Right ventricle myocardium superior (tissue), 1 donor: Measurements from ENCODE around the gene LTBP2. TPM values are rescaled to one million over a fixed set of nuclear protein-coding genes. Genes with fewer than 3 reads are reported as not detected.

ENCODE experiments used
- ATAC-seq: fragments of 200-7000 bp; cut with Tn5 transposase; one replicate; pipeline ENCODE4 v1.9.1; 2020; ENCODE audit warnings: mild to moderate bottlenecking; ENCODE audit not compliant: poor library complexity
- DNase-seq: peaks from one replicate; pipeline ENCODE4 v3.0.0-alpha.2; 2020
- intact Hi-C: fragments of 100-400 bp; cut with DNase I; formaldehyde crosslinking; loops from one replicate; pipeline ENCODE4 v1.11.2; 2022
- total RNA-seq: library from RNA; stranded (reverse); fragmentation: NEBNext Ultra II Directional; extraction: Animal tissue kit (Norgen Biotek cat#: 25700); gene quantifications from one replicate; pipeline ENCODE4 v1.2.1, GENCODE V29; 2021
- donor health status: DM: no; HTN: yes; CAD: no; lungs with severe emphysema.

The LTBP2 gene
- total RNA-seq, 1 donor from 2014 or later, result 11.9 TPM

DNA sequence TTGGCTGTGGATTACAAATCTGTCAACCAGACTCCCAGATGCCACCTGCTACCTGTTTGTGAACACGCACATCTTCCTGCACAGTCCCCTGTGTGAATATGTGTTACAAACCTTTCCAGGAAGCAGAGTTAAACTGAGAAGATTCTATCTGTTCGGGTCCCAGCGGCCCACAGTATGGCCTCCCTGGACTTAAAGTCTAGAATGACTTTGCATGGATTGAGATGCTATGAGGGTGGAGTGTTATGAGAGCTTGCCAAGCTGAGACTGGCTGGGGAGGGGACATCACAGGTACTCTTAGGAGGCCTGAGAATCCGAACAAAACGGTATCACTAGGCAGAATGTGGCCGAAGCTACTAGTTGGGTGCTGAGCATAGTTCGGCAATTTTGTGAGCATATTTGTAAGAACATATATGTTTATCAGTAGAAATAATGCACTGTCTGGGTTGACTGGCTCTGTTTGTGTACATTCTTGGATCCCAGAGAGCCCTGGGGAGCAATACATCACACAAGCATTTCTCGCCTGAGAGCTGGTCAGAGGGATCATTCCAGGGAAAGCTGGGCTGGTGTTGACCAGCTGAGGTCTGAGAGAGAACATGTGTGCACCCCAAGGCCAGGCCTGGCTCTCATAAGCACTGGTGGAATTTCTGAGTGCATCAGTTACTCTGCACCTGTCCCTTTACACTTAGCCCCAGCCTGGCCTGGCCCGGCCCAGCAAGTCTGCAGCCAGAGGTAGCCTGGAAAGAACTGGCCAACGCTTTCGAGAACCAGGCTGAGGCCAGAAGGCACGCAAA, 29.8 kb upstream of the LTBP2 start:
- intact Hi-C loops, result no loop called here
- no peak for DNase-seq
- ATAC-seq, result peak; percentile 63

DNA sequence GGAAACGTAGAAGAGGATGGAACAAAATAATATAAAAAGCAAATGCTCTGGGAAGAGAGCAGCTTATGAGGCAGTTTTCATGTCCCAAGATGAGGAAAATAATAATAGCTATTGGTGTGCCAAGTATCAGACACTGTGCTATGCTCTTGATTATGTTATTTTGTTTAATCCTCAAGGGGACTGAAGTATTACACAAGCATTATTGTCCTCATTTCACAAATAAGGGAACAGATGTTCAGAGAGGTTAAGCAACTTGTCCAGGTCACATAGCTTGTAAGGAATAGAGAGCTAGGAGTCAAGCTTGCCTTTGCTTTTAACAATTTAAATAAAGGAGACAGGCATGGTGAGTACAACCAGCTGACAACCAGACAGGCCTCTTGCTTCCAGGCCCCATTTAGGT, 26.9 kb upstream of the LTBP2 start:
- intact Hi-C loops, result no loop called here

DNA sequence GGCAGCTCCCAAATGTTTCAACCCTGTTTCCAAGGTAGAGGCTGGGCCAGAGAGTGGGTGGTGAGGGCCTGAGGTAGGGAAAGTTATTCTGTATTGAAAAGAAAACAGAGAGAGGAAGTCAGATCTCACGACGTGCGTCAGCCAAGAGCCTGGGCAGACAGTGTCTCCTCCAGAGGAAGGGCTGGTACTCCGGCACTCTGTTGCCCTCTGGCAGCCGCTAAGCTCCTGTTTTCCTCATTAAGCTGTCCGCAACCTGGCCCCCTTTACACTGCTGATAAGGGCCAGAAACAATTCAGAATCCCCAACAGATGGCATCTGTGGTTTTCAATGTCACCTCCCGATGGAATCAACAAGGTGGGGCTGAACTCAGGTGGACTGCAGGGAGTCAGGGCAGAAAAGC, 26.0 kb upstream of the LTBP2 start:
- ATAC-seq, result no peak
- DNase-seq, result no peak

More for the DNA sequence above, 26.9 kb upstream of the LTBP2 start:
- ATAC-seq (peak; percentile 71), DNase-seq (no peak)

DNA sequence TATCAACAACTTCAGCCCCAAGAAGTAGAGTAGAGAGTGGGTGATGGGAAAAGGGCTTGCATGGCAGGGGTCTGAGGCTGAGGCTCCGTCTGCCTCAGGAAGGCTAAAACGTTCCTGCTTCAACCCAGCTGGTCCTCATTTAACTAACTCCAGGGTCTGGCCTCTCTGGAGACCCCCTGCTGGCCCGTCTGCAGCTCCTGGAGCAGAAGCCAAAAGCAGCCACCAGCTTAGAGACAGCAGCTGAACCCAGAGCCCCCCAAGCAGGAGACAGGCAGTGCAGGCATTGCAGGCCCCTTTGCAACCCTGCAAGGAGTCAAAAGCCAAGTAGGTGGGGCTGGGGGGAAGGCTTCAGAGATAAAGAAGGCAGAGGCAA, 25.1 kb upstream of the LTBP2 start:
- intact Hi-C loops, result no loop called here
- ATAC-seq (no peak), DNase-seq (no peak)

More for the DNA sequence above, 26.0 kb upstream of the LTBP2 start:
- intact Hi-C loops, result no loop called here

DNA sequence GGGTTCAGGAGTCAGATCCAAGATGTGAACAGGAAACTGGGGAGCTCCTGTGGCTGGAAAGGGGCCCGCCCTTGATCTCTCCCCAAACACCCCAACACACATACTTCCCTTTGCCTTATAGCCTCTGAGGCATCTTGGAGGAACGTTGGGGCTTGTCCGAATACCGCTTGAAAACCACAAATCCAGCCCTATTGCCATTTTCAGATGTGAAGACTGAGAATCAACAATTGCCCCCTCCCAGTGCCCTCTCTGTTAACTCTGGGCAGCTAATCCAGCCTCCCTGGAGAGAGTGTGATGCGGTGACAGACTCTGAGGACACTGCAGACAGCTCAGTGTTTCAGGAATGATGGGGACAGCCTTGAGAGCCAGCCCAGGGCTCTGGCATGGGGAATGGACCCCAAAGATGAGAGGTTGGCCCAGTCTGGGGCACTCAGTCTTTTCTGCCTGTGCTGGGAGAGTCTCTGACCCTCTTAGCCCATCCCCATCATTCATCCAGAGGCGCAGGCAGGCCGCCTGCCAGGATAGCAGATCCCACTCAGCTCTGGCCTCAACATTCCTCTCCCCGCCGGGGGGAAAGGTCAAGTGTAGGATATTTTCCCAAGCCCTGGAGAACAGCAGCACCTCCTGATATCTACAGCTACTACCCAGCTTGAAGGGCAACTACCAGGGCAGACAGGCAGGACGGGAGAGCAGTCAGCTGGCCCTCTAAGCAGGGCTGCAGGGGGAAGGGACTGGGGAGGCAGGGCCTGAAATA, 24.6 kb upstream of the LTBP2 start:
- no peak for DNase-seq
- ATAC-seq, result no peak
- intact Hi-C loops, result no loop called here

DNA sequence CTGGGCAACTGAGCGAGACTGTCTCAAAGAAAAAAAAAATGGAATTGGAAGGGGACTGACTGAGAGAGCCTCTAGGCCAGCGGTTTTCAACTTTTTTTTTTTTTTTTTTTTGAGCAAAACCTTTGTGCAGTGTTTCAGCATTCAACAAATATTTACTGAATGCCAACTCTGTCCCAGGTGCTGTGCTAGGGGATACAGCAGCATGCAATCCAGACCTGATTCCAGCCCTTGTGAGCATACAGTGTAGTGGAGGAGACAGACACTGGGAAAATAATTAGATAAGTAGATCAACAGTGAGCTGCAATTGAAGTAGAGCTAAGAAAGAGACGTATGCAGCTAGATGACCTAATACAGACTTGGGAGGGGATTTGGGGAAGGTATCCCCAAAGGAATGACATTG, 23.8 kb upstream of the LTBP2 start:
- ATAC-seq, result no peak
- no peak for DNase-seq
- intact Hi-C loops, result no loop called here

DNA sequence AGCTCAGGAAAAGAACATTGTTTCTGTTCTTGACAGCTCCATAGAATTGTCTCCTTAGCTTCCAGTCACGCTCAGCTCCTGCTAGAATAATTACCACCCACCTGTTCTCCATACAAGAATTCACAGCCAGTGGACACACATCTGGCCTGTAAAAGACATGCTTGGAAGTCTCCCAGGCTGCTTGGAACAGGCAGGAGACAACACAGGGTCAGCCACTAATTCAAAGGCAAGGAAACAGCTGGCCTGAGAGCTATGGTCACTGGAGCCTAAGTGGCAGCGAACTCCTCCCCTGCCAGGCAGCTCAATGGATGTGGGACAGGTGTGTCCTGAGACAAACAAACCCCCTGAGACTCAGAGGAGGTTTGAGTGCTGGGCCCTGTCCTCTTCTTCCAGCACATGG, 22.9 kb upstream of the LTBP2 start:
- DNase-seq (no peak), ATAC-seq (peak; percentile 11)
- intact Hi-C loops, result no loop called here

DNA sequence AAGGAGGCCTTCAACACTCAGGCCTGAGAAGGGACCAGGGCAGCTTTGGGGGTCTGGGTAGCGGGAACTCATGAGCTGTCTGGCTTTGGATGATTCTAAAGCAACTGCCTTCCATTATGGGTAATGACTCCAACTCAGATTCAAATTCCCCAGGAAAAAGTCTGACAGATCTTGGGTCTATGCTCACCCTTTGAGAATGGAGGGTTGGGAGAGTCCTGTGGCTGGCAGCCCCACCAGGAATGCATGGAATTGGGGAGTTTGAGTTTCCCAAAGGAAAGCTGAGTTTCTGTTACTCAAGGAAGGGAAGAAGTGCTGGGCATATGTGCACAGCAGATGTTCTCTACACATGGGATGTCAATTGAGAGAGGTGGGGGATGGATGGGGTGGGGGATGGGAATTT, 22.4 kb upstream of the LTBP2 start:
- intact Hi-C loops, result no loop called here
- ATAC-seq, result no peak
- no peak for DNase-seq

DNA sequence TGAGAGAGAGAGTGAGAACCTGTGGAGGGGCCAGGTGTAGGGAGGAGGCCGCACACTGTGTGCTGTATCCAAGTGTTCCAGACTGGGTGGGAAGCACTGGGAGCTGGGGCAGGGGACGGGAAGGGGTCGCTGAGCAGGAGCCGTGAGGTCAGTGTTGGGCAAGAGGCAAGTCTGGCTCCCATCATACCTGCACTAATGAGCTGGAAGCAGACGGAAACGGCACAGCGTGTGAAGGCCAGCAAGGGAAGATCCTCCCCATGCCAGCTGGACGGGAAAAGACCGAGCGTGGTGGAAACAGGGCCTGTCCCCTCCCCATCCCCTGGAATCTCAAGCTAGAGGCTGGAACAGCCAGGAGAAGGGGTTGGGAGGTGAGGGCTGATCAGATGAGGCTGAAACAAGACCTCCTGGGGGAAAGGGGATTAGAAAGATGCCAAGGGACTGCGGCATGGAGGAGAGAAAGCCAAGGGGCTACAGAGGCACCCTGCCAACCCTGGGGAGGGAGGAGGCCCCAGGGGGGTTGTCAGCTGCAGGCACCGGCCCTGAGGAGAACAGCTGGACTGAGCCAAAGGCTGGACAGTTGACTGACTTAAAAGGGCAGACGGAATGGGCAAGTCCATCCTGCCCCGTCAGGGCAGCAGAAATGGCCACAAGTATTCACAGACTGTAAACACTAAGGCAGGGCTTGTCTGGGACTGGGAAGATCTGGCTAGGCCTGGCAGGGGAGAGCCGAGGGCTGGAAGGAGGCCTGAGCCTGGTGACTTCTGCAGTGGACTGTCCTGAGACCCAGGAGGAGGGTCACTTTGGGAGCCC, 19.0 kb upstream of the LTBP2 start:
- DNase-seq, result peak; percentile 42
- intact Hi-C loops, result no loop called here
- ATAC-seq, result peak; percentile 41

DNA sequence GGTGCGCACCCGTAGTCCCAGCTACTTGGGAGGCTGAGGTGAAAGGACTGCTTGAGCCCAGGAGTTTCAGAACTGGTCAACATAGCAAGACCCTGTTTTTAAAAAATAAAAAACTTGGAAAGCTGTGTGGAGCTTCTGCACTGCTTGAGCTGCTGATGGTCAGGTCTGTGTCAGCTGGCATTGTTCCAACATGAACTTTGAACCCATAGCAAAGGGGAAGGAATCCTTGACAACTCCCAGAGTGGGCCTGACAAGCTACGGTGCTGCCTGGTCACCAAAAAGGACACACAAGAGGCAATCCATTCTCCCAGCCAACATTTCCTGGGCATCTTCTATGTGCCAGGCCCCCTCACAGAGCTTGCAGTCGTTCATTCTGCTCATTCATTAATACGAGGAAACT, 16.4 kb upstream of the LTBP2 start:
- DNase-seq (no peak), ATAC-seq (no peak)
- intact Hi-C loops, result no loop called here

DNA sequence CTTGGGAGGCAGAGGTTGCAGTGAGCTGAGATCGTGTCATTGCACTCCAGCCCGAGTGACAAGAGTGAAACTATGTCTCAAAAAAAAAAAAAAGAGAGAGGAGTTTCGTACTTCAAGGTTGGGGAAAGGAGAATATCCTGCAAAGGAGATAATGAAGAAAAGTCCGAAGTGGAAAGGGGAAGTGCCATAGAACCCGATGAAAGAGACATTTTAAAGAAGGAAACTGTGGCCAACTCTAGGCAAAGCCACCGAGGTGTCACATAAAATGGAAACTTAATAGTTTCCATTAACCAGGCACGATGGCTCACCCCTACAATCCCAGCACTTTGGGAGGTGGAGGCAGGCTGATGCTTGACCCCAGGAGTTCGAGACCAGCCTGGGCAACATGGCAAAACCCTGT, 15.0 kb upstream of the LTBP2 start:
- DNase-seq (no peak), ATAC-seq (no peak)
- intact Hi-C loops, result no loop called here

DNA sequence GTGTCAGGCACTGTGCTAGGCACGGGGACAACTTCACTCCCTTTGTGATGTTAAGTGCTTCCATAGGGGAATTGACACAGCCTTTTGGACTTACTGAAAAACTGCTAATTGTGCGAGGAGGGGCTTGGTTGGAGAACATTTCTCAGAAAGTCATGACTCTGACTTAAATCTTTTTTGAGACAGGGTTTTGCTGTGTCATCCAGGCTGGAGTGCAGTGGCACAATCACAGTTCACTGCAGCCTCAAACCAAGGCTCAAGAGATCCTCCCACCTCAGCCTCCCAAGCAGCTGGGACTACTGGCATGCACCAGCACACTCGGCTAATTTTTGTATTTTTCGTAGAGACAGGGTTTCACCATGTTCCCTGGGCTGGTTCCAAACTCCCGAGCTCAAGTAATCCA, 10.2 kb upstream of the LTBP2 start:
- intact Hi-C loops, result no loop called here
- DNase-seq (no peak), ATAC-seq (no peak)

DNA sequence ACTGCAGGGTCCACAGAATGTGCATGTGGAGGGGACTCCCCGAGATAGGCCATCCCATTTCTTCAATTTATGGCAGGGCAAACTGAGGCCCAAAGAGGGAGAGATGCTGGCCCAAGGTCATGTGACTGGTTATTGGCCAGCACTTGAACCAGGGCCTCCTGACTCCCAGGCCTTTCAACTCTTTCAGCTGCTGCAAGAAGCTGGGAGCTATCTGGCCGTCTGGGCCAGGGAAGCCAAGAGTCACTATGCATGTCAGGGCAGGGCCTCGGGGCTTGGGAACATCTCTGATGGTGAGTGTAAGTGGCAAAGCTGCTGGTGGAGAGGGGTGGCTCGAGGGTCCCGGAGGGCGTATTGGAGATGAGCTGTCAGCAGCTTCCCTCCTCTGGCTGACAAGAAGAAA, 9.5 kb upstream of the LTBP2 start:
- intact Hi-C loops, result no loop called here
- no peak for ATAC-seq
- DNase-seq, result no peak

DNA sequence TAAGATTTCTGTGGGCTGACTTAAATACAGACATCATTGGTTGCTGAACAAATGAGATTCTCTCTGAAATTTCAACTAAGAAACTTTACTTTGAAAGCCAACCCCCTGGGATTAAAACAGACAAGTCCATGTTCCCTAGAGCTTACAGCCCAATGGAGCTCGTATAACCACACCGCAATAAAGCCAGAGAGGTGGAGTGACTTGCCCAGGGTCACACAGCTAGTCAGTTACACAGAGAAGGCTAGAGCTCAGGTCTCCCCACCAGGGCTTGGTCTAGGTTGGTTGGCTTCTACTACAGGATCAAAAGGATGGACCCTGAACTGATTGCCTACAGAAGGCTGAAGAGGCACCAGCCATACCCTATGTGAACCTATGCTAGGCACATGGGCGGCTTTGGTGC, 8.9 kb upstream of the LTBP2 start:
- DNase-seq (no peak), ATAC-seq (no peak)
- intact Hi-C loops, result no loop called here

DNA sequence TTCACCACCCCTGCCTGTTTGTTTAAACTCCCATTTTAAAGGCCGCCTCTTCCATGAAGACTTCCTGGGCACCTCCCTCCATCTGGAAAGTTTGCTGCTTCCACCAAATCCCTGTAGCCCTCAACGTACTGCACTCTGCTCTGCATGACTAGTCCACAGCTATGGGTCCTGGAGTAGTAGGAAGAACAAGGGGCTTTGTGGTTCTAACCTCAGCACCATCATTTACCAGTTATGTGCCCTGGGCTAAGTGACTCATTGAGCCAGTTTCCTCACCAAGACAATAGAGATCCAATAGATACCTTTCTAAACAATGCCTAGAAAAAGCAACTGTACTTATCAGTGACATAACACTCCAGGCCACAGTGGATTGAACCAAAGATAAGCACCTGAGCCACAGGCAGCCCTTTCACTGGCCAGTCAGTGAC, 8.5 kb upstream of the LTBP2 start:
- no peak for ATAC-seq
- DNase-seq, result no peak
- intact Hi-C loops, result no loop called here

DNA sequence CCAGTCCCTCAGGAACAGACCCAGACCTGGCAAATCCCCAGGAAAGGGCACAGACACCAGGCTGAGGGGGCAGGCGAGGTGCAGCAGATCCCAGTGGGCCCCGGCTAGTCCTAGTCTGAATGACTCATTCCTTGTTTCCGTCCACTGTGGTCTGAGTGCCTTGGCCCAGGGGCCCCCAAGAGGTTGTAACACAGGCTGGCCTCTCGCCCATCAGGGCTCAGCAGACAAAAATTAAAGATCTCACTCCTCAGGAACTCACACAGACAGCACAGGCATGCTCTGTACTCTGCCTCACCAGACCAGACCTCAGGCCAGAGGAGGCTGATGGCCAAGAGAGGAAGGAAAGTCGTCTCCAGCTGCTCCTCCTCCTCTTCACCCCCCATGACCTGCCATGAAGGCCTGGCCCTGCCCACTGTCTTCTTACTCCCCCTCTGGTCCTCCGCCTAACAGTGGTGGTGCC, 7.7 kb upstream of the LTBP2 start:
- DNase-seq (peak; percentile 91), ATAC-seq (peak; percentile 89)
- intact Hi-C loops, result loop anchor here (10.0 kb wide), 1 partner anchor 255 kb away; no protein-coding TSS in a partner anchor

DNA sequence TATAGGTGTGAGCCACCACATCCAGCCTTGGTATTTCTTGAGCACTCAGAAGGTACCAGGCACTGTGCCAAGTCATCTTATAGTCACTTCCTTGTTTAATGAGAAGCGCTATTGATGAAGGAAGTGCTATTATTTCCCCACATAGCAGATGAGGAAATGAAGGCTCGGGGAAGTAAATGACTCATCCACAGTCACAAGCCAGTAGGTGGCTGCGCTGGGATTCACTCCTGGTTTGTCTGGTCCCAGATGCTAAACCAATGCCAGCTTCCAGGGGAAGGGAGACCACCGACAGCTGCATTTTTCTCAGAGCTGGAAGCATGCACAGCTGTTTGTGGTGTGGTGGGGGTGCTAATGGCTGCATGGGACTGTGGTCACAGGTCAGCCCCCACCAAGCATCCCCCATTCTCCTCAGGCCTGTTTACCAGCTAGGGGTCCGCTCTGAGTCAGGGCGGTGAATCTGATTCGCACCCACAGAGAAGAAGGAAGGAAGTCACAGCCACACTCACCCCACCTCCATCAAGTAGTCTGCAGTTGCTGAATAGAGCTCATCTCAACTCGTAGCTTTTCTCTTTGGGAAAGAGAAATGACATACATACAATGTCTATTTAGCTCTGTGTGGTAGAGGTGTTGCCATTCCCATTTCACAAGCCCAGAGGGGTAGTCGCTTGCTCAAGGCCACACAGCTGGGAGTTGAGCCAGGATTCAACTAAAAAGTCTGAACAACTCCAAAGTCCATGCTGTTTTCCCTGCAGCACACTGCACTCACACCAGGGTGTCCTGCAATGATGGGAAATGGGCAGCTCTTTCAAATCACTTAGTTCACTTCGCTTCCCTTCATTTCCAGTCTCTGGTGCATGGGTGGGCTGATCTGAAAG, 6.3 kb upstream of the LTBP2 start:
- ATAC-seq (peak; percentile 25), DNase-seq (no peak)
- intact Hi-C loops, result loop anchor here (10.0 kb wide), 1 partner anchor 254 kb away; no protein-coding TSS in a partner anchor

DNA sequence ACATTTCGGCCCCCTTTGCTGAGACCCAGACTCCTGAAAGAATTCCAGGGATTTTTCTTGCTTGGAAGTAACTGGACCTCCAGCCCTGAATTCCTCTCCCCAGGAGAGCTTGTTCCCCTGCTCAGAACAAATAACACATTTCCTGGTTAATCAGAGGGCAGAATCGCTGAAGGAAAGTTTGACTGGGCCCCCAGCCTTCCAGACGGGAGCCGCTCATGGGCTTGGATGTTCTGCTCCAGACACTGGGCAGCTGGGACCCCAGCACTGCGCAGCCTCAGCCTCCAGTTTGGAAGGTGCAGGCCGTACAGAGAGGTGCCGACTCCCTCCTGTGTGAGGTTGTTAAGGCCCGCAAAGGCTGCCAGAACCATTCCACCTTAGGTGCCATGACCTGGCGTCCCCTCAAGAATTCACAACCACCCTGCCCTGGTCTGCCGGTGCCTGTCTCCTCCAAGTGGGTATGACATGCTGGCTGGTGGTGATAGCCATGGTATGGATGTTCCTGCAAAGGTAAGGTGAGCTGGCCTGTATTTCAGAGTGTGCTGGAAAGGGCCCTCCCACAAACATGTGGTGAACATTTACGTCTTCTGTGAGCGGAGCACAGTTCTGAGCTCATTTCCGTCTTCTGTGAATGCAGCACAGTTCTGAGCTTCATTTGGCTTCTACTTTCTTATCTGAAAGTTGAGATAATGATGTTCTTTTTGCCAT, 5.1 kb upstream of the LTBP2 start:
- DNase-seq (no peak), ATAC-seq (no peak)
- intact Hi-C loops, result loop anchor here (10.0 kb wide), 1 partner anchor 252 kb away; no protein-coding TSS in a partner anchor
